K562 (cell line): ENCODE data around the gene LRRTM1. TPM values are rescaled to one million over a fixed set of nuclear protein-coding genes. Genes with fewer than 3 reads are reported as not detected.

ENCODE experiments used
- EZH2 ChIP-seq: IDR thresholded peaks from 2 replicates; pipeline ENCODE4 v1.6.1; 2012; ENCODE audit warnings: low read depth, mild to moderate bottlenecking, inconsistent platforms, low read length, borderline replicate concordance
- FUS ChIP-seq: fragments of 200-400 bp; formaldehyde crosslinking; optimal IDR thresholded peaks from 2 replicates; pipeline ENCODE3; 2017; ENCODE audit warnings: low read depth, low read length
- GTF2A2 ChIP-seq: IDR thresholded peaks from 2 replicates; pipeline ENCODE4 v1.6.1; 2016; ENCODE audit warnings: mild to moderate bottlenecking, missing genetic modification characterization, missing compliant biosample characterization
- NRF1 ChIP-seq, 2 experiments: fragments of 450-650 bp; IDR thresholded peaks in 1 of 2; conservative IDR thresholded peaks in 1 of 2; 2 replicates each; pipeline ENCODE4 v1.6.1; 2014; ENCODE audit warnings: mild to moderate bottlenecking in 2 of 2
- ZNF398 ChIP-seq: fragments of 250-450 bp; sonication (Bioruptor Pico); IDR thresholded peaks from 2 replicates; pipeline ENCODE4 v1.8.0; 2021; ENCODE audit warnings: moderate library complexity, mild to moderate bottlenecking, inconsistent platforms
- ZNF408 ChIP-seq: fragments of 250-450 bp; sonication (Bioruptor Pico); IDR thresholded peaks from 2 replicates; pipeline ENCODE4 v1.4.0; 2020; ENCODE audit warnings: low read depth, mild to moderate bottlenecking, moderate library complexity
- ZNF589 ChIP-seq: fragments of 200-800 bp; sonication (Bioruptor generic); IDR thresholded peaks from 2 replicates; pipeline ENCODE4 v1.6.1; 2016; ENCODE audit warnings: low read depth, missing genetic modification characterization, missing compliant biosample characterization
- polyA plus RNA-seq, 8 experiments: library from polyadenylated mRNA; depleted of rRNA in 4 of 8; stranded (reverse) in 5 of 8; unstranded in 3 of 8; fragments of >200 nt; fragmentation: Nextera tagmentation in 2 of 8; fragmentation: Illumina TruSeq in 1 of 8; extraction: Ambion mirVana in 2 of 8; extraction: Trizol in 1 of 8; gene quantifications; 2 replicates each; pipeline versions ENCODE4 v1.2.1 to v1.2.3, GENCODE V29; 2011 to 2014; ENCODE audit warnings: inconsistent platforms in 1 of 8, missing spikeins in 1 of 8
- total RNA-seq, 7 experiments: library from RNA; depleted of rRNA in 6 of 7; stranded (reverse); fragments of >200 nt in 6 of 7; fragmentation: Illumina TruSeq in 2 of 7; extraction: Trizol in 2 of 7; gene quantifications; 2 replicates each; pipeline versions ENCODE4 v1.2.1 to v1.2.3, GENCODE V29; 2011 to 2021; ENCODE audit warnings: low replicate concordance in 1 of 7

LRRTM1 gene
- total and polyA plus RNA-seq, 9 of the 15 experiments (the other 6 are each of a cell fraction or from before 2014, with no cell fraction given): 0.07 to 0.33 (median 0.11) TPM; not detected in 6

GRCh38 chr2:80303006-80303908 is 1.3 kb downstream of the LRRTM1 start (continued):
- TF ChIP-seq ZNF408 (CRISPR knock-in tag): no peak
- 0 out of 2 replicates have a peak, but pooled peaks have one; percentile 65 for TF ChIP-seq EZH2
- no peak for TF ChIP-seq ZNF398 (CRISPR knock-in tag)
- TF ChIP-seq NRF1 (conservative IDR thresholded peaks at IDR 0.05 in 1 of 2, IDR thresholded peaks at IDR 0.05 in 1 of 2): peak; percentile 22 to 24; a peak in 1 of 4 replicates
- no peak for TF ChIP-seq ZNF589 (CRISPR knock-in tag)
- TF ChIP-seq FUS: no peak
- no peak for TF ChIP-seq GTF2A2 (tag)
